Naive B cell (primary cell): ENCODE measurements around the gene EPB41L1. TPM values are rescaled to one million over a fixed set of nuclear protein-coding genes. Genes with fewer than 3 reads are reported as not detected.

Experiments
- polyA plus RNA-seq, 6 donors: library from polyadenylated mRNA; unstranded; fragments of 300-500 nt; fragmentation: Illumina TruSeq; gene quantifications; one replicate each; pipeline ENCODE4 v1.2.3, GENCODE V29; 2021; ENCODE audit warnings: low read depth in 6 of 6

Gene EPB41L1
- polyA plus RNA-seq, 6 donors from 2014 or later, result not detected

Other genes with a start within 250 kb of the EPB41L1 start
- gene SCAND1, start 200.2 kb upstream of the EPB41L1 start, polyA plus RNA-seq, result 100 to 1,000 TPM; 166 to 223 (median 192) TPM
- gene CNBD2, start 186.2 kb upstream of the EPB41L1 start, polyA plus RNA-seq, result 10 to 100 TPM; 13.4 to 23.7 (median 17.5) TPM
- 10 to 100 TPM; 29.6 to 48.2 (median 34.7) TPM for gene AAR2, start 81.7 kb downstream of the EPB41L1 start, polyA plus RNA-seq
- 10 to 100 TPM; 15.3 to 35.5 (median 21.1) TPM for gene DLGAP4, start 151.6 kb downstream of the EPB41L1 start, polyA plus RNA-seq